Activated T-cell treated with anti-CD3 and anti-CD28 coated beads, Interleukin-2, amount 50 U/mL, for 48 hours (primary cell): ENCODE measurements around the gene ZNHIT1.

Experiments used
- DNase-seq, 2 experiments: peaks; one replicate each; pipeline ENCODE4 v3.0.0-alpha.2; 2020

The ZNHIT1 gene

DNA sequence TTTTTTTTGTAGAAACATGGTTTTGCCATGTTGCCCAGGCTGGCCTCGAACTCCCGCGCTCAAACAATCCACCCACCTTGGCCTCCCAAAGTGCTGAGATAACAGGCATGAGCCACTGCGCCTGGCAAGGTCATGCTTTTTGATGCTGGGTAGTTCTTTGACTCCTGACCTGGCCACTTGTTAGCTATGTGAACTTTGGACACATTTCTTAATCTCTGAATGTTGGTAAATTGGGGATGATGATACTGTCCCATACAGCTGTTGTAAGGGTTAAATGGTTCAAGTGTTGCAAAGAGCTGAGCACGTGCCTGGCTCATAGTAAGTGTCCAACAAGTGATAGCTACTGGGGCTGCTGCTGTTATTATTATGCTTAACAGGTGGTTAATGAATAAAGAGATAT is 2.3 kb downstream of the ZNHIT1 start:
- no peak for DNase-seq

DNA sequence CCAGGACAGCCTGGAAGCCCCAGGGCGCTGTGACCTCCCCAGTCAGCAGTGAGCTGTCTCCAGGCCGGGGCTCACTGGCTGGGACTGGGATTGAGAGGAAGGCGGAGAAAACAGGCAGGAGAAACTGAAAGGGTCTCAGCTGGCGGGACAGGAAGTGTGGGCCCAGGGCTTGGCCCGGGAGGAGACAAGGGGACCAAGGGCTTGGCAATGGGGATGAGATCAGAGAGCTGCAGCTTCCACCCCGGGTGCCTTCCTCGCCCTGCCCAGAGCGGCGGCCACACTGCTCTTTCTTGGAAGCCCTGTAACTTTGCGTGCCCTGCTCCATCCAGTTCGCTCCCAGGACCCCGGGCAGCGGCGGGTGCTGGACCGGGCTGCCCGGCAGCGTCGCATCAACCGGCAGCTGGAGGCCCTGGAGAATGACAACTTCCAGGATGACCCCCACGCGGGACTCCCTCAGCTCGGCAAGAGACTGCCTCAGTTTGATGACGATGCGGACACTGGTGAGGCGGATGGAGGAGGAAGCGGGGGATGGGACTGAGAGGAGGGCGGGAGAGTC is 4.4 kb downstream of the ZNHIT1 start:
- DNase-seq = no peak

DNA sequence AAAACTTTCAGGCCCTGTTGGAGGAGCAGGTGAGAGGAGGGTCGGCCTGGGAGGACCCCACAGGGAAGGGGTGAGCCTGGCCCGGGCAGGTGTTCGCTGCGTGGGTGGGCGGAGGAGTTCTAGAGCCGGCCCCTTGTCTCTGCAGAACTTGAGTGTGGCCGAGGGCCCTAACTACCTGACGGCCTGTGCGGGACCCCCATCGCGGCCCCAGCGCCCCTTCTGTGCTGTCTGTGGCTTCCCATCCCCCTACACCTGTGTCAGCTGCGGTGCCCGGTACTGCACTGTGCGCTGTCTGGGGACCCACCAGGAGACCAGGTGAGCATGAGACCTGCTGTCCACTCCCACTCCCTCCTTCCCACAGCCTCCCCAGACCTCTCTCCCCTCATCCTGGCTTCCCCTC is 5.6 kb downstream of the ZNHIT1 start:
- no peak for DNase-seq

- no peak for DNase-seq
Measured at GRCh38 chr7:101225650-101226049, 7.7 kb downstream of the ZNHIT1 start.

GRCh38 chr7:101226721-101227120 is 8.8 kb downstream of the ZNHIT1 start:
- DNase-seq = no peak

DNA sequence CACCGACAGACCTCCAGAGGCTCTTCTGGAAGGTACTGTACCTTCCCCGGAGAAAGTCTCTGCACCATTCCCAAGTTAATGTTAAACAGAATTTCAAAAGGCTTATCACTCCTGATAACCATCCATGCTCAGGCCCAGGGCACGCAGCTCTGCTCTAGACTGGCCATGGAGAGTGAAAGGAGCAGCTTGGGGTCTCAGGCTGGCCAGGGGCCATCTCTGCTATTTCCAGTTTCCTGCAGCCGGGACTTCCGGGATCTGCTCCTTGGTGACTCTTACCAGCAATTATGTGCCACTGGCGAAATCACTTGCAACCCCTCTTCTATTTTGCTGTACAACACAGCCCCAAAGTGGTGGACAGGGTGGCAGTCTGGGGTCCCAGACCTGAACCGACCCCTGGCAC is 13.7 kb downstream of the ZNHIT1 start:
- DNase-seq = no peak

DNA sequence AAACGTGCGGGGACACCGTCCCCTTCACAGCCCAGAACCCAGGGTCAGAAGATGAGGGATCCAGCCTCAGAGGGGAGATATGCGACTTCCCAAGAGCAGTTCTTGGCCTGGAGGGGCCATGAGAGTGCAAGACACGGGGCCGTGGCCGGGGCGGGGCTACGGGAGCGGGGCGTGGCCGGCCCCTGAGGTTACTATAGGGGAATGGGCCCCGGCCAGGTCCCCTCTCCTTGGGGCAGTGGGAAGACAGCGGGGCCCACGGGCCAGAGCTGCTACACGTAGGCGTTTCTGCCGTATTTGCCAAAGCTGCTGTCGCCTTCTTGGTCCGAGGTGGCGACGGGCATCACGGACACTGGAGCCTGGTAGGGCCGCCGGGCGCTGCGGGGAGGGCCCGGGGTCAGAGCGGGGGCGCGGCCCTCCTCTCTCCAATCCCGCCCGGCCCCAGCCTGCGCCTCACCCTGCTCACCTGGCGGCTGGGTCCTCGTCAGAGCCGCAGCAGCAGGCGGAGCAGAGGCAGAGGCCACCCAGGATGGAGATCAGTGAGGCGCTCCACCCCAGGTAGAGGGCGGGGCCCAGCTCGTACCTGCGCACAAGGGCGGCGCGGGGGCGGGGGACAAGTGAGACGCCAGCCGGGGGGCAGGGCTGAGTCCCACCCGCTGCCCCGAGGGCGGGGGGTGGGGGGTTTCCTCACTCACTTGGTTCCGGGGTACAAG is 14.3 kb downstream of the ZNHIT1 start:
- no peak for DNase-seq

DNA sequence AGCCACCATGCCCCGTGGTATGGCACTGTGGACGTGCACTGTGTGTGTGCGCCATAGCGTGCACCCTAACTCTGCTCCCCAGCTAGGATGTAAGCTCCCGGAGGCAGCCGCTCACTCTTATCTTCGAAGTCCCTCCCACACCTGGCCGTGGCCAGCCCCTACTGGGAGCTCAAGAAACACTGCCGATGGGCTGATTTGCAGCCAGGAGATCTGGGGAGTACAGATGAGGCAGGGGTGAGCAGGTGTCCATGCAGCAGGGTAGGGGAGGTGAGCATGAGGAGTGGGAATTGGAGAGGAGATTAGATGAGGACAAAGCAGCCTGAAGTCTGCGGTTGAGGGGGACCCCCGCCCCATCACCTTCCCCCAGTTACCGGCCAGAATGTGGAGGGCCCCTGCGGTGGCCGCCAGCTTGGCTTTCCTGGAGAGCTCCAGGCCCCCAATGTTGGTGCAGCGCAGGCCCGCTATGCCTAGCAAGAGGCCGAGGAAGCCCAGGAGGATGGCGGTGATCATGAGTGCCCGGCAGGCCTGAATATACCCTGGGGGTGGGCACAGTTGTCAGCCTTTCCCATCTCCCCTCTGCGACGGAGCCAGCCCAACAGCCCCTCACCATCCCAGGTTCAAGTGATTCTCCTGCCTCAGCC is 16.1 kb downstream of the ZNHIT1 start:
- no peak for DNase-seq

GRCh38 chr7:101234636-101235035 is 16.7 kb downstream of the ZNHIT1 start:
- DNase-seq = no peak

DNA sequence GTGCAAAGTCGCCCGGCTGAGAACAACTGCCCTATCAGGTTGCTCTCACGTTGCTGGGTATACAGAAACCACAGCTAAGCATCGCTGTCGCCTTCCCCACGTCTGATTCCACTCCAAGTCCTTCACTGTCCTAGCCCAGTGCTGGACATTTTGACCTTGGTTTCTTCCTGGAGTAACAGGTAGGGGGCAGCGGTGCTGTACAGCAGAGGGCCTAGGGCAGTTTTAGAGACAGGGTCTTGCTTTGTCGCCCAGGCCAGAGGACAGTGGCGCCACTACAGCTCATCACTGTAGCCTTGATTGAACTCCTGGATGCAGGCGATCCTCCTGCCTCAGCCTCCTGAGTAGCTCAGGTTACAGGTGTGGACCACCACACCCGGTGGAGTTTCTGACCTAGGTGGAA is 17.1 kb downstream of the ZNHIT1 start:
- no peak for DNase-seq

- DNase-seq = no peak
Measured at GRCh38 chr7:101235522-101235921, 17.6 kb downstream of the ZNHIT1 start.

- no peak for DNase-seq
Measured at GRCh38 chr7:101236292-101236835, 18.4 kb downstream of the ZNHIT1 start.

GRCh38 chr7:101237206-101238067 is 19.5 kb downstream of the ZNHIT1 start, which contains the start of gene CLDN15:
Gene CLDN15 (minus strand): TSS chr7:101237802. CDS start chr7:101237581, 221 bp downstream.
- DNase-seq = no peak

DNA sequence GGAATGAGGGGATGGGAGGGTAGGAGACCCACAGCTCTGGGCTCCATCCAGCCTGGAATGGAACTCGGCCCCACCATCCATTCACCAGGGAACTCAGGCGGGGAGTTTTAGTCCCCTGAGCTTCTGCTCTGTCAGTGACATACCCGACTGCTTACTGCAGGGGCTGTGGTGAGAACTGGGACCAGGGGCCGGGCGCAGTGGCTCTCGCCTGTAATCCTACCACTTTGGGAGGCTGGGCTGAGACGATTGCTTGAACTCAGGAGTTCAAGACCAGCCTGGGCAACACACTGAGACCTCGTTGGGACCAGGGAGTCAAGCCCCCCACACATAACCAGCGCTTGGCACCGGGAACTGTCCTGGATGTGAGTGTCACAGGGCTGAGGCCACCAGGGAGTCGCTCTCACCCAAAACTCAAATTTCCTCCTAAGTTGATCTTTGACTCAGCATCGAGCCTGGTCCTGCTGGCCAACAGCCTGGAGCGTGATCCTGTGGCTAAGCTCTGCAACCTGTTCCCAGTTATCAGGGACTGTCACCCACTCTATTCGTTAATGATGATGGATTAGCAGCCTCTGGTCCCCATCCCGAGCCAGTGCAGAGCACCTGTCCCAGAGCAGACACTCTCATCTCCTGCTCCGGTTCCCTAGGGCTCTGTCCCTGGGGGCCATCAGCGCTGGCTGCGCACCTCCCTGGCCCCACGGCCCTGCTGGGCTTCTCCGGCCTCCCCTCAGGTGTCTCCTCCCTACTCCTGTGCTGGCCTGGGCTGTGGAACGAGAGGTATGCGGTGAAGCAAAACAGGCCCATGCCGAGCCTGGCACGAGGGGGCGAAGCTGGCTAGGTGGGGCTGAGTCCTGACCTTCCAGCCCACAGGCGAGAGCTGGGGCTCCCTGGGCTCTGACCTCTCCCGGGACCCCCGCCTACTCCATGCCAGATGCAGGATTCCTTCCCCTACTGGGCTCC is 20.5 kb downstream of the ZNHIT1 start:
- no peak for DNase-seq

DNA sequence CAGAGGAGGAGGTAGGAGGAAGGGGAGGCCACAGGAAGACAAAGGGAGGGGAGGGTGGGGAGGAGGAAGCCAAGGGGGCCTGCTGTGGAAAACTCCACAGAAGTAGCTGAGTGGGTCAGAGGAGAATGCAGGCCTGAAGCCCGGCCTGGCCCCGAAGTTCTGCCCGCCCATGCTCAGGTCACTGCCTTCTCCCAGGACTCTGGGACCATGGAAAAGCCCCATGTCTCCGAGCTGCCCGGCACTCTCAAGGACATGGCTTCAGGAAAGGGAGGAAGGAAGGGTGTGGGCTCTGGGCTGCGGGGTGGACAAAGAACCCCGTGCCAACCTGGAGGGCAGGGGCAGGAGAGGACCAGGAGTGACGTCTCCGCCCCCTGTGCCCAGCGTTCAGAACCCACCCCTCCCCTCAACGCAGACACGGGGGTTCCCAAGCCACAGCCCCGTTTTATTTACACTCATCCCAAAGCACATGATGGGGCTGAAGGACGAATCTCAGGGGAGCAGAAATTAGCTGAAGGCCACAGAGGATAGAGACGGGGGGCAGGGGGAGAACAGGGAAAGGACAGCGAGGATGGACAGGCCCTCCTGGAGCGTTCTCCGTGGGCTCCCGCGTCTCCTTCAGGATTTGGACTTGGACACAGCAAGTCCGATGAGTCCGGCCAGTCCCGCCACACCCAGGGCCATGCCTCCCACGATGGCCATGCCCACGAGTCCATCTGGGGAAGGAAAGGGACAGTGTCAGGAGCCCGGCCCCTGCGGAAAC is 21.4 kb downstream of the ZNHIT1 start:
- DNase-seq = no peak

DNA sequence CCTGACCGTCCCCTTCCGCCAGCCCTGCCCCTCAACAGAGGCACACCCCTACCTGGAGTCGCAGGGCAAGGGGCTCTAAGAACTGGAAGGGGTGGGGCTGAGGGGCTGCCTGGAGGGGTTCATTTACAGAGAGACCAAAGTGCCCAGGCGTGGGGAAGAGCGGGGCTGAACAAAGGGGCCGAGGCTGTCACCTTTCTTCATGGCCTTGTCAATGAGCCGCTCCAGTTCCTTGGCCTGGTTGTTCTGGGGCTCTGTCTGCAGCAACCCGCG is 21.9 kb downstream of the ZNHIT1 start:
- DNase-seq = no peak

GRCh38 chr7:101240226-101241014 is 22.5 kb downstream of the ZNHIT1 start:
- DNase-seq = no peak

GRCh38 chr7:101241015-101241363 is 23.0 kb downstream of the ZNHIT1 start:
- no peak for DNase-seq

DNA sequence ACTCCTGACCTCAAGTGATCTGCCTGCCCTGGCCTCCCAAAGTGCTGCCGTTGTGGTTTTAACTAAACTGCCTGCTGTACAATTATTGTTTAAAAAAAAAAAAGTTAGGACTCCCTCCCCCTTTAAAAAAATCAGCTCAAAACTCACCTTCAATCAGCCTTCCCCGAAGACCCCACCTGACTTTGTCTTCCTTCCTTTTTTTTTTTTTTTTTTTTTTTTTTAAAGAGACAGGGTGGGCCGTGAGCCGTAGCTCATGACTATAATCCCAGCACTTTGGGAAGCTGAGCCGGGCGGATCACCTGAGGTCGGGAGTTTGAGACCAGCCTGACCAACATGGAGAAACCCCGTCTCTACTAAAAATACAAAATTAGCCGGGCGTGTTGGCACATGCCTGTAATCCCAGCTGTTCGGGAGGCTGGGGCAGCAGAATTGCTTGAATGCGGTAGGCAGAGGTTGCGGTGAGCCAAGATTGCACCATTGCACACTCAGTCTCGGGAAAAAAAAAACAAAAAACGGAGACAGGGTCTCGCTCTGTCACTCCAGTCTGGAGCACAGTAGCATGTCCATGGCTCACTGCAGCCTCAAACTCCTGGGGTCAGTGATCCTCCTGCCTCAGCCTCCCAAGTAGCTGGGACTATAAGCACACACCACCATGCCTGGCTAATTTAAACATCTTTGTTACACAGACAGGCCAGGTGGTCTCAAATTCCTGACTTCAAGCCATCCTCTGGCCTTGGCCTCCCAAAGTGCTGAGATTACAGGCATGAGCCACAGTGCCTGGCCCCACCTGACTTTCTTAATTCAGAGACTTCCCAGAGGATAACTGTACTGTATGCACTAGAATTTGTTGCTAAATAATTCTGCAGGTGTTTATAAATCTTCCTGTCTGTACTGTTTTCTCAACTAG is 23.7 kb downstream of the ZNHIT1 start:
- no peak for DNase-seq
